Tibial artery (tissue), 4 donors: ENCODE results near the gene ICA1.

Experiments used
- DNase-seq, 2 donors: peaks; one replicate each; pipeline ENCODE4 v3.0.0-alpha.2; 2019
- H3K27ac ChIP-seq, 2 donors: fragments of 200-600 bp; sonication (generic) in 1 of 2; 1 replicate in 1 of 2; 2 replicates in 1 of 2; pipeline ENCODE4 v1.5.1; 2018 to 2019; ENCODE audit warnings: mild to moderate bottlenecking in 1 of 2
- H3K27me3 ChIP-seq, 2 donors: fragments of 200-600 bp; sonication (generic) in 1 of 2; one replicate each; pipeline versions ENCODE4 v1.5.1 to v1.6.0; 2016 to 2019
- H3K36me3 ChIP-seq, 3 donors: fragments of 200-600 bp; sonication (generic) in 2 of 3; one replicate each; pipeline ENCODE4 v1.5.1; 2016 to 2019; ENCODE audit warnings: mild to moderate bottlenecking in 2 of 3
- H3K4me1 ChIP-seq, 4 donors: fragments of 200-600 bp; sonication (generic) in 2 of 4; 1 replicate in 3 of 4; 2 replicates in 1 of 4; pipeline ENCODE4 v1.5.1; 2016 to 2019
- H3K4me3 ChIP-seq, 2 donors: fragments of 200-600 bp; sonication (generic) in 1 of 2; 1 replicate in 1 of 2; 2 replicates in 1 of 2; pipeline ENCODE4 v1.5.1; 2018 to 2019; ENCODE audit warnings: mild to moderate bottlenecking in 2 of 2
- H3K9me3 ChIP-seq, 3 donors: fragments of 200-600 bp; sonication (generic) in 1 of 3; one replicate each; pipeline ENCODE4 v1.5.1; 2016 to 2019
- intact Hi-C: fragments of 100-400 bp; cut with DNase I; formaldehyde crosslinking; loops from one replicate; pipeline ENCODE4 v1.15.0; 2023; ENCODE audit warnings: low total_unique reads
- TF ChIP-seq, protein P1 (sequence below), 2 experiments: fragments of 200-600 bp in 1 of 2; fragments of 450-650 bp in 1 of 2; IDR thresholded peaks; one replicate each; pipeline ENCODE4 v1.5.1; 2017 to 2019; ENCODE audit warnings: antibody characterized with exemption in 2 of 2, mild to moderate bottlenecking in 1 of 2, moderate library complexity in 1 of 2

ICA1 gene

DNA sequence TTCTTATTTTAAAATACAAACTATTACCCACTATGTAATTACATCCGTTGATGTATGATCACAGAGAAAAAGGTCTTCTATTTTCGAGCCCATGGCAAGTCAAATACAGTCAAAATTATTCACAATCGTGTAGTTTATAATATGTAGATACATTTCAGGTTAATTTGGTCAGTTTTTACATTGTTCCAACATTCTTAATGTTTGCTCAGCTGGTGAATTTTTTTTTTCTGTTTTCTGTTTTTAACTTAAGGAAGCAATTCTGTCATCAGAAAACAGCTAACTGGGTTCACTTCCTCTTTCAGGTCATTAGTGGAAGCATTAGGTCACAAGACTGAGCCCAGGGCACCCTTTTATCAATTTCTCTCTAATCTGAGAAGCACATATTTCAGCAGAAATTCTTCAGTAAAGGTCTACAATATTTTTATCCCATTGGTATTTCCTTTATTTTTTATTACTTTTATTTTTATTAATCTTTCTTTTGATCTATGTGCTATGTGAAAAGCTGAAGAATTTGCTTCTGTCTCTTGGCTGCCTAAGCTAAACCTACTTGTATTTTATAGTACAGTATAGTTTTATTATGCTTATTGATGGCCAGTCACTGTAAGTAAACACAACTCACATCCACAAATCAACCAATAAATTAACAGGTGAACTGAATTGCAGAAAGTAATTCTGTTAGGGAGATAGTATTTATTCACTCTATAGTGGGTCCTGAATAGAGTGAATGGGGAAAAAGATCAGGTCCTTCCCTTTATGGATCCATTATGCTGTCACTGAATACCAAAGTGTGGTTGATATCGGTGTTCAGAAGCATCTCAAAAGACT lies 84.6 kb downstream of the ICA1 start:
- Histone ChIP-seq H3K27ac (no peak overlapping the region), H3K9me3 (no peaks in the 10 kb centered on the region), H3K4me3 (no peak overlapping the region), H3K4me1 (peaks cover 0 to 8% (median 0%) of the 10 kb centered on the region in 4 donors), H3K27me3 (no peaks in the 10 kb centered on the region), H3K36me3 (no peaks in the 10 kb centered on the region)
- TF ChIP-seq, protein P1, sequence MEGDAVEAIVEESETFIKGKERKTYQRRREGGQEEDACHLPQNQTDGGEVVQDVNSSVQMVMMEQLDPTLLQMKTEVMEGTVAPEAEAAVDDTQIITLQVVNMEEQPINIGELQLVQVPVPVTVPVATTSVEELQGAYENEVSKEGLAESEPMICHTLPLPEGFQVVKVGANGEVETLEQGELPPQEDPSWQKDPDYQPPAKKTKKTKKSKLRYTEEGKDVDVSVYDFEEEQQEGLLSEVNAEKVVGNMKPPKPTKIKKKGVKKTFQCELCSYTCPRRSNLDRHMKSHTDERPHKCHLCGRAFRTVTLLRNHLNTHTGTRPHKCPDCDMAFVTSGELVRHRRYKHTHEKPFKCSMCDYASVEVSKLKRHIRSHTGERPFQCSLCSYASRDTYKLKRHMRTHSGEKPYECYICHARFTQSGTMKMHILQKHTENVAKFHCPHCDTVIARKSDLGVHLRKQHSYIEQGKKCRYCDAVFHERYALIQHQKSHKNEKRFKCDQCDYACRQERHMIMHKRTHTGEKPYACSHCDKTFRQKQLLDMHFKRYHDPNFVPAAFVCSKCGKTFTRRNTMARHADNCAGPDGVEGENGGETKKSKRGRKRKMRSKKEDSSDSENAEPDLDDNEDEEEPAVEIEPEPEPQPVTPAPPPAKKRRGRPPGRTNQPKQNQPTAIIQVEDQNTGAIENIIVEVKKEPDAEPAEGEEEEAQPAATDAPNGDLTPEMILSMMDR (IDR thresholded peaks at IDR 0.05), result no peak
- DNase-seq, result no peak
- intact Hi-C loops, result no loop called here

DNA sequence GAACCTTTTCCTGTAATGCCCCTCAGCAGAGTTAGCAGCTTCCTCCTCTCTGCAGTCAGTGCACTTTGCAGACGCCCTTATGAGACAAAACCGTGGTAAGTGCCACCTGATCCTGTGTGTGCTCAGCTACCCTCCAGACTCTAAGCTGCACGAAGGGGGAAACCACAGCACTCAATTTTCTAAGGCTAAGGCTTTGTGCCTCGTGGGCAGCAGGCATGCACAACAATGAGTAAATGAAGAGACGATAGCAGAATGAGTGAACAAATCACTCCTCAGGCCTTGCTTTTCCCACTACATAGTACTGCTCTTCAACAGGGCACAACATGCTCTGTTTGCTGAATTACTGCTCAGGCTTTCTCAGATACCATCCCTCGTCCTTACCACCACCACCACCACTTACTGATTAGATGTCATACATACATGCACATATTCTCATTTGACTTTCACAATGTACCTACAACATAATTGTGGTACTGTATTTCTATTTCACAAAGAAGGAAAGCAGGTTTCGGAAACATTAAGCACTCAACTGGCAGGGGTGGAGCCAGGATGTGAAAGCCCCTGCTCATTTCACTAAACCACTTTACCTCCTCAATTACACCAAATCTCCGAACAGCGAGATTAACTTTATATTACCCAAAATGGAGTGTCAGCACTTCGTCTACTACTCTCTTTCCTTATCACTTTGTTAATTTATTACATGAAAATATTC lies 85.4 kb downstream of the ICA1 start:
- DNase-seq, result no peak
- Histone ChIP-seq H3K4me1 (peaks cover 0 to 8% (median 0%) of the 10 kb centered on the region in 4 donors), H3K27me3 (no peaks in the 10 kb centered on the region), H3K9me3 (no peaks in the 10 kb centered on the region), H3K4me3 (no peak overlapping the region), H3K36me3 (no peaks in the 10 kb centered on the region), H3K27ac (no peak overlapping the region)
- intact Hi-C loops, result no loop called here
- TF ChIP-seq, protein P1 (IDR thresholded peaks at IDR 0.05), result no peak

DNA sequence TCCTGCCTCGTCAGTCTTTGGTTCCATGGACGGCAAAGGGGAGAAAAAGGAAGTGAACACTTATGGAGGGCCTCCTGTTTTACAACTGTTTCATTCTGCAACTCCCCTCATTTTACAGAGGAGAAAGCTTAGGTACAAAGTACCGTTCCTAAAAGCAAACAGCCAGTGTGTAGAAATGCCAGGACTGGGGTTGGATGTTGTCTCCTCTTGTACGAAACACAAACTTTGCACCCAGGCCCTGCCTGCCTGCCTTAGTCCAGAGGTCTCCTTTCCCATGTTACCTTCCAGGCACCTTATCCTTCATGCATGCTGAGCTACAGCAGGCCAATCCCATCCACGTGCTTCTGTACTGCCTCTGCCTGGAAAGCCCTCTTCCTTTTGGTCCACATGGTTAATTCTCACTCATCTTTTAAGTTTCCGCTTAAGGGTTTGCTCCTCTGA lies 86.0 kb downstream of the ICA1 start:
- Histone ChIP-seq H3K9me3 (no peaks in the 10 kb centered on the region), H3K27ac (no peak overlapping the region), H3K4me1 (peaks cover 0 to 8% (median 0%) of the 10 kb centered on the region in 4 donors), H3K36me3 (no peaks in the 10 kb centered on the region), H3K27me3 (no peaks in the 10 kb centered on the region), H3K4me3 (no peak overlapping the region)
- intact Hi-C loops, result no loop called here
- TF ChIP-seq, protein P1 (IDR thresholded peaks at IDR 0.05), result no peak
- no peak for DNase-seq

DNA sequence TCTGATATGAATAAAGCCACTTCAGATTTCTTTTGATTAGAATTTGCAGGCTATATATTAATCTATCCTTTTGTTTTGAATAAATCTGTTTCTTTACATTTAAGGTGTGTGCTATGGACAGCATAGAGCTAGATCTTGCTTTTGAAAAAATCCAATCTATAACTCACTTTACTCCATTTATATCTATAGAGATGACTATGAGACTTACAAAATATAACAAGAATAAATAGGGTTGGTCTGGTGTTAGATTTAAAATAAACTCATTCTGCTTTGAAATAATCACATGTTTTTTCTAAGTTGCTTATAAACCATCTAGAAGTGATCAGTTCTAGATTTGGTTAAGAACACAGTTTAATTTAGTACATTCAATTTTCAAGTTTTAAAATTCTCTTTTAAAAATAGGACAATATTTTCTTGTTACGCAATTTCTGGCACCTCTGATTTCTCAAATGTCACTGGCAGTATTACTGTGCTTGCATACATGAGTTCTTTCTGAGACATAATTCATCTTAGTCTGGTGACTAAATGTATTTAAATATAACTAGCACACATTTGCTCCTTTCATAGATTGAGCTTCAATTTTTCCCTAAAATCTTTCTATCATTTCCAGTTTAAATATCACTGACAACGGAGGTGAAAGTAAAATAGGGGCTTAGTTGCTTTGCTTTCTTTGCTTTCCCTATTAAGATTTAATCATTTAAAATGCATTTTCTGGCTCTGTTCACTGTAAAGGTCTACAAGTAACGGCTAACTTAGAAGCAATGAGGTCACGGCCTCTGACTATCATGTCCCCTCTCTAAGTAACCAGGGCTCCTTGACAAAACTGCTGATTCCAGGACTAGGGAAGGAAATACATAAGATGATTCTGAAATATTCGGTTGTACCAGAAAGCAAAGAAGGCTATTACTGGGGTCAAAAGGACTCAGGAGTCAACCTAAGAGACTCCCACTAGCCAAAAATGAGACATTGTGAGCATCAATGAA lies 89.3 kb downstream of the ICA1 start:
- no peaks in the 10 kb centered on the region for H3K27me3 ChIP-seq
- TF ChIP-seq, protein P1 (IDR thresholded peaks at IDR 0.05), result no peak
- H3K27ac ChIP-seq, result no peak overlapping the region
- peaks cover 0 to 8% (median 0%) of the 10 kb centered on the region in 4 donors for H3K4me1 ChIP-seq
- DNase-seq, result no peak
- no peak overlapping the region for H3K4me3 ChIP-seq
- H3K36me3 ChIP-seq, result no peaks in the 10 kb centered on the region
- H3K9me3 ChIP-seq, result no peaks in the 10 kb centered on the region
- intact Hi-C loops, result no loop called here

DNA sequence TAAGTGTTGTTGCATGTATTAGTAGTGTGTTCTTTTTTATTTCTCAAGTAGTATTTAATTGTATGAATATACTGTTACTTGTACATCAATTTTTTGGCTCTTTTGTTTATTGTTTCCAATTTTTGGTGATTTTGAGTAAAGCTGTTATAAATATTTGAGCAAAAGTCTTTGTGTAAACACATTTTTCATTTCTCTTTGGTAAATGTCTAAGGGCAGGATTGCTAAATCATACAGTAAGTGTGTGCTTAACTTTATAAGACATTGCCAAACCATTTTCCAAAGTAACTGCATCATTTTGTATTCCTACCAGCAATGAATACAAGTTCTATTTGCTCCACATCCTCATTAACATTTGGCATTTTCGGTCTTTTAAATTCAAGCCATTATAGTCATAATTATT lies 92.8 kb downstream of the ICA1 start:
- H3K4me3 ChIP-seq, result no peak overlapping the region
- H3K4me1 ChIP-seq, result peaks cover 0 to 8% (median 0%) of the 10 kb centered on the region in 4 donors
- H3K9me3 ChIP-seq, result no peaks in the 10 kb centered on the region
- intact Hi-C loops, result no loop called here
- TF ChIP-seq, protein P1 (IDR thresholded peaks at IDR 0.05), result no peak
- no peak for DNase-seq
- no peaks in the 10 kb centered on the region for H3K36me3 ChIP-seq
- H3K27ac ChIP-seq, result no peak overlapping the region
- H3K27me3 ChIP-seq, result no peaks in the 10 kb centered on the region
